ENCODE results near the gene MAP3K5.

DNA sequence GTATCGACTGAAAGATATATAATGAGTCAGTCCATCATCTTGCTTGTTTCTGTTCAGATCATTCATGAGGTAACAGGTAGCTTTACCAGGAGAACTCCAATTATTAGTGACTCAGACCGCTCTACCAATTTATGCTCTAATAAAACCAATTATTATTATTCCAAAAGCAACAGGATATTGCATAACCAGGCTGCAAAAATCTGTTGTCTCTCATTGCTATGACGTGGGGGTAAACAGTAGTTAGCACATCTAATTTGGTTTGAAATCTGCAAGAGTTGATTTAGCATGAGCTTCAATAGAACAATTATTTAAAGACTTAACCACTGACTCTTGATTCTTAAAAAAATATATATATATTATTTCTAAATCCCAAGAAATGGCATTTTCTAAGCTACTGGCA, 151.1 kb downstream of the MAP3K5 start:
- TF ChIP-seq POLR2AphosphoS5 (IDR thresholded peaks at IDR 0.05; ENCODE audit: low read depth, low read length) = no peak
- no peak for TF ChIP-seq POLR2A (IDR thresholded peaks at IDR 0.05; ENCODE audit: low read depth, low read length)
- no peak for TF ChIP-seq POU2F2 (IDR thresholded peaks at IDR 0.05; ENCODE audit: low read depth, low read length)
